GM12873 (cell line): ENCODE results near the gene PINK1.

Experiments
- CTCF ChIP-seq: IDR thresholded peaks from 2 replicates; pipeline ENCODE4 v1.5.1; 2012; ENCODE audit warnings: low read depth, mild to moderate bottlenecking, moderate library complexity, low read length, control low read depth; ENCODE audit not compliant: insufficient read depth; ENCODE audit errors: missing control alignments

PINK1 gene

GRCh38 chr1:20700636-20701215 lies 67.5 kb downstream of the PINK1 start:
- no peak for TF ChIP-seq CTCF
